Activated naive CD4-positive, alpha-beta T cell (primary cell): Measurements from ENCODE around the gene FASTKD2.

Experiments used
- DNase-seq, 4 experiments: peaks; one replicate each; lab custom pipeline; 2025; lab: John Stamatoyannopoulos, UW

FASTKD2 gene

DNA sequence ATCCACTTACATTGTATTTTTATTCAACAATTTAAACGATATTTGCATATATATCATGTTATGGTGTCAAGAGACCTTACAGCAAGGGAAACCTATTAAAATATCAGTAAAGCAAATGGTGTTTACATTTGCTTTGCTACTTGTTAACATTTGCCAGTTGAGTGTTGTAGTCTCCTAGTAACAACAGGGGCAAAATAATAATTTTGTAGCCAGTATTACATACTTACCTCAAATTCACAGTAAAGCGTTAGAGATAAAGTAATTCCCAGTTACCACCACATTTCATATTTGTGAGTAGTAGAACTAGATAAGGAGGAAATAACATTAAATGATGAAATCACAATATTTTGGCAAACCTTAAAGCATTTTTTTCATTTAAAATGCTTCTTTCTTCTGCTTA is 71.3 kb downstream of the FASTKD2 start:
- no peak for DNase-seq

DNA sequence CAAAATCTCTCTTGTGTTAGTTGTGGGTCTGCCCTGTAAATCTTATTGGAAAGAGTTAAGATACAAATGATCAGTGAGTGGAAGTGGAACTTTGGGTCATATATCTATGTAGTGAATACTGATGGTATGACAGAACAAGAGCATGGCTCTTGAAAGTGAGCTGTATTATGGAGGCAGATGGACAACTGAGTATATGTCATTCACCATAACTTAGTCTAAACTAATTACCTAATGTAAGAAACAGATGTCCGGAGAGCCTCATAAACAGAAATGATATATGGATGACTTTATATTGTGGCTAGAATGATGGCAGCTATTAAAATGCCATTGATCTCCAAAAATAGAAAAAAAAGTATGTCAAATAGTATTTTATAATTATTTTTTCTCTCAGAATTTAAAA is 72.4 kb downstream of the FASTKD2 start:
- no peak for DNase-seq

DNA sequence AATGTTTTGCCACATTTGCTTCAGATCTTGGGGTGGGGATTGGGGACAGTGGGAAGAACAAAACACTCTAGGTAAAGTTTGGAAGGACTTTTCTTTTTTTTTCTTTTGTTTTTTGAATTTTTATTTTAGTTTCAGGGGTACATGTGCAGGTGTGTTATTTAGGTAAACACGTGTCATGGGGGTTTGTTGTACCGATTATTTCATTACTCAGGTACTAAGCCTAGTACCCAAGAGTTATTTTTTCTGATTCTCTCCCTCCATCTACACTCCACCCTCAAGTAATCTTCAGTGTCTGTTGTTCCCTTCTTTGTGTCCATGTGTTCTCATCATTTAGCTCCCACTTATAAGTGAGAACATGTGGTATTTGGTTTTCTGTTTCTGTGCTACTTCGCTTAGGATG is 73.3 kb downstream of the FASTKD2 start:
- no peak for DNase-seq

DNA sequence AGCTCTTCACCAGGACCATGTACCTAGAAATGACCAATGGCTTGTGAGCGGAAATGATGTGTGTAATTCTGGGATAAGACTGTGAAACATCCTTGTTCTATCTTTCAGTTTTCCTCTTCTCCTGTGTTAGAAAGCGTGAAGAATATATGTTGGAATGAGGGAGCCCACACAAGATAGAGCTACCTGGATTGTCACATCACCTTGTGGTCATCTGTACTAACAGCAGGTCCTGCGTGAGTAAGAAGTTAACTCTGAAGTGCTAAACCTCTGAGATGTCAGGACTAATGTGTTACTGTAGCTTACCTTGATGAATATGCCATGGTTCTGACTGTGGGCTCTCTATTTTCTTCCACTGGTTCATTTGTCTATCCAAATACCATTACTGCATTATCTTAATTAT is 75.6 kb downstream of the FASTKD2 start:
- no peak for DNase-seq
